GM23338 (cell line): ENCODE measurements around the gene MT1B.

Experiments
- CREB1 ChIP-seq: fragments of 250-450 bp; sonication (Bioruptor Pico); IDR thresholded peaks from 2 replicates; pipeline ENCODE4 v1.5.0; 2020; ENCODE audit warnings: low read depth, mild to moderate bottlenecking, moderate library complexity
- CTCF ChIP-seq, 2 experiments: fragments of 200-600 bp in 1 of 2; sonication (generic) in 1 of 2; conservative IDR thresholded peaks; 2 replicates each; pipeline versions ENCODE4 v1.5.1 to v1.6.1; 2016 to 2017; ENCODE audit warnings: antibody characterized with exemption in 2 of 2, low read depth in 2 of 2, mild to moderate bottlenecking in 2 of 2, moderate library complexity in 1 of 2
- EZH2 ChIP-seq: fragments of 200-600 bp; sonication (generic); IDR thresholded peaks from one replicate; pipeline ENCODE4 v1.8.0; 2017; ENCODE audit warnings: antibody characterized with exemption, mild to moderate bottlenecking, low read depth; ENCODE audit not compliant: unreplicated experiment
- EZH2phosphoT487 ChIP-seq: fragments of 200-600 bp; sonication (generic); IDR thresholded peaks from one replicate; pipeline ENCODE4 v1.8.1; 2018; ENCODE audit warnings: antibody characterized with exemption; ENCODE audit not compliant: unreplicated experiment
- NANOG ChIP-seq: IDR thresholded peaks from 2 replicates; pipeline ENCODE4 v1.6.1; 2016; ENCODE audit warnings: antibody characterized with exemption, borderline replicate concordance
- POLR2AphosphoS5 ChIP-seq: IDR thresholded peaks from 2 replicates; pipeline ENCODE4 v1.6.1; 2016; ENCODE audit warnings: antibody characterized with exemption, low read depth
- REST ChIP-seq: IDR thresholded peaks from one replicate; pipeline ENCODE4 v1.6.1; 2018; ENCODE audit warnings: antibody characterized with exemption; ENCODE audit not compliant: unreplicated experiment
- ZNF114 ChIP-seq: fragments of 250-450 bp; sonication (Bioruptor Pico); IDR thresholded peaks from 2 replicates; pipeline ENCODE4 v1.5.0; 2020; ENCODE audit warnings: mild to moderate bottlenecking, moderate library complexity
- ZNF331 ChIP-seq: fragments of 250-450 bp; sonication (Bioruptor Pico); IDR thresholded peaks from 2 replicates; pipeline ENCODE4 v1.5.0; 2020; ENCODE audit warnings: low read depth, mild to moderate bottlenecking, moderate library complexity

- TF ChIP-seq EZH2, result no peak
- TF ChIP-seq CTCF (conservative IDR thresholded peaks at IDR 0.05; ENCODE audit: low read depth in 2 of 2), result no peak
- no peak for TF ChIP-seq POLR2AphosphoS5
- TF ChIP-seq REST, result no peak
- no peak for TF ChIP-seq ZNF331 (CRISPR knock-in tag)
- no peak for TF ChIP-seq NANOG
- TF ChIP-seq EZH2phosphoT487, result no peak
- TF ChIP-seq ZNF114 (CRISPR knock-in tag), result no peak
- no peak for TF ChIP-seq CREB1 (CRISPR knock-in tag)
Measured at GRCh38 chr16:56610017-56610608, 41.6 kb upstream of the MT1B start.
